H1 (cell line): Measurements from ENCODE around the gene SMG5. TPM values are rescaled to one million over a fixed set of nuclear protein-coding genes. Genes with fewer than 3 reads are reported as not detected.
A peak's percentile ranks its signal among the peaks of the same experiment; 100 is the strongest.

Experiments used
- ATF2 ChIP-seq: IDR thresholded peaks from 2 replicates; pipeline ENCODE4 v1.6.1; 2012; ENCODE audit warnings: low read length, inconsistent platforms
- BACH1 ChIP-seq: IDR thresholded peaks from 2 replicates; pipeline ENCODE4 v1.6.1; 2012; ENCODE audit warnings: low read length, improper control_type of control experiment
- CHD7 ChIP-seq: fragments of 300-600 bp; sonication (generic); IDR thresholded peaks from 2 replicates; pipeline ENCODE4 v1.7.1; 2012; ENCODE audit warnings: low read length, moderate library complexity, mild to moderate bottlenecking, inconsistent platforms; ENCODE audit not compliant: insufficient replicate concordance
- CTBP2 ChIP-seq: IDR thresholded peaks from 2 replicates; pipeline ENCODE4 v1.7.0; 2011; ENCODE audit warnings: borderline replicate concordance, mild to moderate bottlenecking, moderate library complexity, mixed read lengths, low read length; ENCODE audit not compliant: insufficient read depth, insufficient read length
- EGR1 ChIP-seq: IDR thresholded peaks from 2 replicates; pipeline ENCODE4 v1.6.1; 2011; ENCODE audit warnings: low read depth, low read length, borderline replicate concordance
- HDAC2 ChIP-seq, 2 experiments: fragments of 300-600 bp in 1 of 2; sonication (generic) in 1 of 2; IDR thresholded peaks; 2 replicates each; pipeline ENCODE4 v1.6.1; 2011 to 2012; ENCODE audit warnings: low read depth in 2 of 2, low read length in 2 of 2, mild to moderate bottlenecking in 2 of 2, moderate library complexity in 2 of 2, borderline replicate concordance in 1 of 2, inconsistent platforms in 1 of 2
- POLR2A ChIP-seq, 2 experiments: IDR thresholded peaks; 1 replicate in 1 of 2; 2 replicates in 1 of 2; pipeline ENCODE4 v1.6.1; 2011; ENCODE audit warnings: low read depth in 2 of 2, low read length in 2 of 2, mild to moderate bottlenecking in 2 of 2; ENCODE audit errors: control extremely low read depth in 1 of 2
- RXRA ChIP-seq: IDR thresholded peaks from 2 replicates; pipeline ENCODE4 v1.6.1; 2011; ENCODE audit warnings: low read depth, mild to moderate bottlenecking, low read length, moderate library complexity; ENCODE audit not compliant: insufficient read depth
- polyA plus RNA-seq, 7 experiments: library from polyadenylated mRNA; depleted of rRNA in 3 of 7; stranded (reverse) in 5 of 7; unstranded in 2 of 7; fragments of >200 nt in 5 of 7; fragments of 200-250 nt in 2 of 7; gene quantifications; 1 replicate in 5 of 7; 2 replicates in 1 of 7; 4 replicates in 1 of 7; pipeline versions ENCODE4 v1.2.1 to v1.2.3, GENCODE V29; 2011 to 2013; ENCODE audit warnings: missing spikeins in 2 of 7, mixed read lengths in 2 of 7
- total RNA-seq: library from RNA; stranded (reverse); fragmentation: NEBNext Ultra II Directional; extraction: Animal tissue kit (Norgen Biotek cat#: 25700); gene quantifications from 2 replicates; pipeline ENCODE4 v1.2.1, GENCODE V29; 2021

Gene SMG5
- total and polyA plus RNA-seq, 2 of the 8 experiments (the other 6 are each of a cell fraction or from before 2014, with no cell fraction given), result 32.7 to 98.0 TPM

GRCh38 chr1:156291226-156292061 is 8.8 kb upstream of the SMG5 start (continued):
- TF ChIP-seq BACH1, result no peak
- no peak for TF ChIP-seq HDAC2 (IDR thresholded peaks at IDR 0.05; ENCODE audit: borderline replicate concordance in 1 of 2, low read depth in 2 of 2, low read length in 2 of 2)
- TF ChIP-seq ATF2, result no peak
- no peak for TF ChIP-seq EGR1
- TF ChIP-seq POLR2A (IDR thresholded peaks at IDR 0.05; ENCODE audit: control extremely low read depth in 1 of 2, low read depth in 2 of 2, low read length in 2 of 2), result peak; percentile 31 to 59; a peak in 2 of 3 replicates
- TF ChIP-seq RXRA, result no peak
- no peak for TF ChIP-seq CHD7
- no peak for TF ChIP-seq CTBP2
